H1 (cell line): ENCODE measurements around the gene PROSER3. TPM values are rescaled to one million over a fixed set of nuclear protein-coding genes. Genes with fewer than 3 reads are reported as not detected.

Experiments
- CTCF ChIA-PET: fragments of 300-600 bp; sonication (Branson Sonifier 250); formaldehyde crosslinking; loops from one replicate; lab custom pipeline; 2021; ENCODE audit not compliant: partially characterized antibody; lab: Charles Lee
- POLR2A ChIA-PET: fragments of 300-600 bp; sonication (Branson Sonifier 250); formaldehyde crosslinking; loops from one replicate; lab custom pipeline; 2021; ENCODE audit warnings: inconsistent platforms; ENCODE audit not compliant: partially characterized antibody; lab: Charles Lee
- DNase-seq, 2 experiments: peaks; one replicate each; pipeline versions ENCODE4 v3.0.0 to v3.0.0-alpha.2; 2010 to 2022; ENCODE audit warnings: low spot score in 2 of 2, low read depth in 1 of 2, mixed read lengths in 1 of 2
- FAIRE-seq: peaks from 2 replicates; lab custom pipeline; 2011; peaks lifted over from hg19 to GRCh38; lab: Jason Lieb, UNC
- H2AFZ ChIP-seq: 2 replicates; pipeline ENCODE4 v1.8.1; 2012; ENCODE audit warnings: low read length, inconsistent platforms
- H2AK5ac ChIP-seq: 2 replicates; pipeline ENCODE4 v1.6.1; 2013; ENCODE audit warnings: low read depth, low read length
- H2BK120ac ChIP-seq: replicated peaks from 2 replicates; pipeline ENCODE3; 2013; ENCODE audit warnings: low read depth, low read length, inconsistent platforms
- H2BK12ac ChIP-seq: 2 replicates; pipeline ENCODE4 v1.6.1; 2013; ENCODE audit warnings: low read depth, low read length
- H2BK15ac ChIP-seq: 2 replicates; pipeline ENCODE4 v1.6.1; 2013; ENCODE audit warnings: low read length
- H2BK20ac ChIP-seq: 2 replicates; pipeline ENCODE4 v1.6.1; 2013; ENCODE audit warnings: low read length
- H2BK5ac ChIP-seq: 2 replicates; pipeline ENCODE4 v1.6.1; 2013; ENCODE audit warnings: low read depth, low read length
- H3K14ac ChIP-seq: 2 replicates; pipeline ENCODE4 v1.6.1; 2013; ENCODE audit warnings: inconsistent platforms; ENCODE audit not compliant: insufficient read length
- H3K18ac ChIP-seq: 2 replicates; pipeline ENCODE4 v1.6.1; 2013; ENCODE audit warnings: low read length; ENCODE audit errors: extremely low read depth
- H3K23ac ChIP-seq: 2 replicates; pipeline ENCODE4 v1.6.1; 2013; ENCODE audit warnings: inconsistent platforms; ENCODE audit not compliant: insufficient read length
- H3K23me2 ChIP-seq: 2 replicates; pipeline ENCODE4 v1.6.1; 2013; ENCODE audit warnings: low read depth, low read length
- H3K27ac ChIP-seq: 2 replicates; pipeline ENCODE4 v1.6.1; 2011; ENCODE audit warnings: low read depth, low read length, inconsistent platforms
- H3K27me3 ChIP-seq, 4 experiments: replicated peaks in 1 of 4; 1 replicate in 1 of 4; 2 replicates in 3 of 4; pipeline versions ENCODE4 v1.6.1 to v1.8.1; 2011 to 2013; ENCODE audit warnings: low read length in 3 of 4, mild to moderate bottlenecking in 3 of 4, inconsistent platforms in 2 of 4, mixed read lengths in 2 of 4, moderate library complexity in 1 of 4; ENCODE audit not compliant: control insufficient read depth in 3 of 4, insufficient read depth in 3 of 4; ENCODE audit errors: extremely low read depth in 1 of 4
- H3K36me3 ChIP-seq, 4 experiments: 2 replicates each; pipeline versions ENCODE4 v1.6.1 to v1.8.1; 2011 to 2013; ENCODE audit warnings: mild to moderate bottlenecking in 4 of 4, low read length in 3 of 4, moderate library complexity in 2 of 4, control low read depth in 1 of 4, inconsistent platforms in 1 of 4; ENCODE audit not compliant: insufficient read depth in 4 of 4, control insufficient read depth in 2 of 4
- H3K4ac ChIP-seq: replicated peaks from 2 replicates; pipeline ENCODE3; 2013; ENCODE audit warnings: low read length, low read depth, mixed read lengths, inconsistent platforms; ENCODE audit not compliant: insufficient read length
- H3K4me1 ChIP-seq, 4 experiments: replicated peaks in 1 of 4; 1 replicate in 1 of 4; 2 replicates in 3 of 4; pipeline versions ENCODE4 v1.6.1 to v1.8.1; 2011 to 2013; ENCODE audit warnings: low read length in 3 of 4, inconsistent platforms in 2 of 4, mixed read lengths in 1 of 4; ENCODE audit not compliant: insufficient read depth in 4 of 4, control insufficient read depth in 3 of 4
- H3K4me2 ChIP-seq, 2 experiments: 2 replicates each; pipeline versions ENCODE4 v1.6.1 to v1.8.1; 2011 to 2013; ENCODE audit warnings: low read depth in 2 of 2, low read length in 2 of 2, control low read depth in 1 of 2, inconsistent platforms in 1 of 2, mild to moderate bottlenecking in 1 of 2; ENCODE audit not compliant: insufficient read depth in 1 of 2
- H3K4me3 ChIP-seq, 4 experiments: fragments of 200-600, 300-600 bp in 1 of 4; sonication (generic), shearing (Covaris generic), sonication (Bioruptor Twin) in 1 of 4; 2 replicates each; pipeline versions ENCODE4 v1.5.1 to v1.8.1; 2011 to 2016; ENCODE audit warnings: low read length in 4 of 4, low read depth in 3 of 4, control low read depth in 2 of 4, inconsistent platforms in 2 of 4, mild to moderate bottlenecking in 2 of 4, mixed read lengths in 1 of 4, moderate library complexity in 1 of 4; ENCODE audit not compliant: insufficient read depth in 2 of 4; ENCODE audit errors: extremely low read depth in 1 of 4
- H3K56ac ChIP-seq: replicated peaks from 2 replicates; pipeline ENCODE3; 2013; ENCODE audit warnings: low read depth, mild to moderate bottlenecking, mixed read lengths, low read length, inconsistent platforms; ENCODE audit not compliant: insufficient read length
- H3K79me1 ChIP-seq: 2 replicates; pipeline ENCODE4 v1.6.1; 2013; ENCODE audit warnings: low read depth, low read length, control low read depth
- H3K79me2 ChIP-seq, 2 experiments: 2 replicates each; pipeline versions ENCODE4 v1.6.1 to v1.8.1; 2012 to 2013; ENCODE audit warnings: low read length in 2 of 2, mild to moderate bottlenecking in 2 of 2, inconsistent platforms in 1 of 2; ENCODE audit not compliant: insufficient read depth in 2 of 2, control insufficient read depth in 1 of 2
- H3K9ac ChIP-seq, 4 experiments: replicated peaks in 1 of 4; 1 replicate in 1 of 4; 2 replicates in 3 of 4; pipeline versions ENCODE4 v1.6.1 to v1.8.1; 2011 to 2013; ENCODE audit warnings: low read depth in 3 of 4, low read length in 3 of 4, control low read depth in 2 of 4, mild to moderate bottlenecking in 2 of 4, moderate library complexity in 2 of 4, inconsistent platforms in 1 of 4; ENCODE audit errors: extremely low read depth in 1 of 4
- H3K9me3 ChIP-seq, 2 experiments: 2 replicates each; pipeline versions ENCODE4 v1.6.1 to v1.8.1; 2012 to 2013; ENCODE audit warnings: mild to moderate bottlenecking in 2 of 2, moderate library complexity in 2 of 2, control low read depth in 1 of 2, inconsistent platforms in 1 of 2, low read depth in 1 of 2, low read length in 1 of 2, mixed read lengths in 1 of 2; ENCODE audit not compliant: insufficient read depth in 2 of 2
- H4K20me1 ChIP-seq, 2 experiments: replicated peaks in 1 of 2; 2 replicates each; pipeline versions ENCODE3 to v1.8.1; 2011 to 2013; ENCODE audit warnings: inconsistent platforms in 2 of 2, low read length in 2 of 2, mild to moderate bottlenecking in 1 of 2; ENCODE audit not compliant: insufficient read depth in 2 of 2, control insufficient read depth in 1 of 2
- H4K5ac ChIP-seq: 2 replicates; pipeline ENCODE4 v1.6.1; 2013; ENCODE audit warnings: low read length, low read depth, mixed read lengths, inconsistent platforms; ENCODE audit not compliant: insufficient read length
- H4K8ac ChIP-seq: 2 replicates; pipeline ENCODE4 v1.8.0; 2013; ENCODE audit warnings: mild to moderate bottlenecking, moderate library complexity, low read length, inconsistent platforms; ENCODE audit not compliant: insufficient read depth; ENCODE audit errors: extremely low read depth
- H4K91ac ChIP-seq: replicated peaks from 2 replicates; pipeline ENCODE3; 2013; ENCODE audit warnings: low read length, mixed read lengths, inconsistent platforms; ENCODE audit not compliant: insufficient read length
- BRCA1 ChIP-seq: IDR thresholded peaks from 2 replicates; pipeline ENCODE4 v1.6.1; 2012; ENCODE audit warnings: low read depth, low read length, improper control_type of control experiment
- CBX8 ChIP-seq: fragments of 300-800, 300-1000 bp; sonication (generic); IDR thresholded peaks from 2 replicates; pipeline ENCODE4 v1.7.1; 2016; ENCODE audit warnings: low read depth, low read length, borderline replicate concordance
- E2F6 ChIP-seq: IDR thresholded peaks from 2 replicates; pipeline ENCODE4 v1.6.1; 2012; ENCODE audit warnings: inconsistent platforms
- EGR1 ChIP-seq: IDR thresholded peaks from 2 replicates; pipeline ENCODE4 v1.6.1; 2011; ENCODE audit warnings: low read depth, low read length, borderline replicate concordance
- KDM4A ChIP-seq: IDR thresholded peaks from one replicate; pipeline ENCODE4 v1.7.1; 2012; ENCODE audit warnings: low read depth, mild to moderate bottlenecking, moderate library complexity, low read length, inconsistent platforms; ENCODE audit not compliant: severe bottlenecking
- MAFK ChIP-seq: IDR thresholded peaks from 2 replicates; pipeline ENCODE4 v1.6.1; 2012; ENCODE audit warnings: low read depth, mild to moderate bottlenecking, improper control_type of control experiment, low read length
- NANOG ChIP-seq: IDR thresholded peaks from 2 replicates; pipeline ENCODE4 v1.6.1; 2011; ENCODE audit warnings: low read length, low read depth, mild to moderate bottlenecking, inconsistent platforms; ENCODE audit not compliant: insufficient read depth, poor library complexity, severe bottlenecking
- POLR2AphosphoS5 ChIP-seq: IDR thresholded peaks from 2 replicates; pipeline ENCODE4 v1.6.1; 2011; ENCODE audit warnings: low read depth, low read length
- RNF2 ChIP-seq: fragments of 200-900, 300-1000 bp; sonication (generic); IDR thresholded peaks from 2 replicates; pipeline ENCODE4 v1.7.1; 2016; ENCODE audit warnings: borderline replicate concordance, low read depth, mild to moderate bottlenecking, antibody characterized with exemption, low read length; ENCODE audit not compliant: poor library complexity, severe bottlenecking; ENCODE audit errors: missing control alignments
- SP2 ChIP-seq: IDR thresholded peaks from 2 replicates; pipeline ENCODE4 v1.6.1; 2012; ENCODE audit warnings: mild to moderate bottlenecking, low read length, inconsistent platforms
- SRF ChIP-seq: IDR thresholded peaks from 2 replicates; pipeline ENCODE4 v1.6.1; 2011; ENCODE audit warnings: mild to moderate bottlenecking, low read depth, low read length, moderate library complexity
- TAF7 ChIP-seq: optimal IDR thresholded peaks from 2 replicates; pipeline ENCODE3; 2011; ENCODE audit warnings: low read depth, mild to moderate bottlenecking, inconsistent platforms, low read length, moderate library complexity, borderline replicate concordance
- WGBS, 2 experiments: shearing (Covaris generic) in 1 of 2; methylation state at CpG; one replicate each; pipeline versions ENCODE4 v1.1.6 to v1.1.7; 2013 to 2015; ENCODE audit warnings: low lambda C conversion rate in 2 of 2, mixed read lengths in 2 of 2, inconsistent platforms in 1 of 2, low coverage in 1 of 2, missing lambda C conversion rate in 1 of 2; ENCODE audit not compliant: insufficient replicate concordance in 2 of 2, insufficient coverage in 1 of 2, insufficient read length in 1 of 2; ENCODE audit errors: extremely low coverage in 1 of 2, missing lambda C conversion rate in 1 of 2; 5-methylcytosine and 5-hydroxymethylcytosine counted together
- polyA plus RNA-seq, 7 experiments: library from polyadenylated mRNA; depleted of rRNA in 3 of 7; stranded (reverse) in 5 of 7; unstranded in 2 of 7; fragments of >200 nt in 5 of 7; fragments of 200-250 nt in 2 of 7; gene quantifications; 1 replicate in 5 of 7; 2 replicates in 1 of 7; 4 replicates in 1 of 7; pipeline versions ENCODE4 v1.2.1 to v1.2.3, GENCODE V29; 2011 to 2013; ENCODE audit warnings: missing spikeins in 2 of 7, mixed read lengths in 2 of 7
- total RNA-seq: library from RNA; stranded (reverse); fragmentation: NEBNext Ultra II Directional; extraction: Animal tissue kit (Norgen Biotek cat#: 25700); gene quantifications from 2 replicates; pipeline ENCODE4 v1.2.1, GENCODE V29; 2021

Gene PROSER3
- total and polyA plus RNA-seq, 2 of the 8 experiments (the other 6 are each of a cell fraction or from before 2014, with no cell fraction given): 17.8 to 28.9 TPM

DNA sequence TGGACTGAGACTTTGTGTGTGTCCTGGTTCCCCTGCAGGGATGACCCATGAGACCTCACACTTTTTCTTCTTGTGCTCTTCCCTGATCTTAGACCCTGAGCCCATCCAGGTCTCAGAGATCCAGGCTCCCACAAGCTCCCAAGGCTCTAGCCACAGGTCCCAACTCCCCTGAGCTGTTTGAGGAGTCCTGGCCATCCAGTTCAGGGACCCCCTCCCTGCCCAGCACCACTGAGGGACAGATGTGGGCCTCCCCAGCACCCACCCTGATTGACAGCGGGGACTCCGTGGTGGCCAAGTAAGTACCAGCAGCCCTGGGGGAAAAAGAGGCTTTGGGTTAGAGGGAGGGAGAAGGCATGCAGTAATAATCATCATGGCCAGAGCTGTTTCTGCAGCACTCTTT is 1.7 kb downstream of the PROSER3 start:
- Histone ChIP-seq H3K4me3 (no peak overlapping the region), H3K23ac (no peak overlapping the region), H4K5ac (no peak overlapping the region), H3K9me3 (no peaks in the 10 kb centered on the region), H3K27ac (no peak overlapping the region), H3K79me1 (peaks cover 4% of the 10 kb centered on the region), H3K23me2 (peaks cover 16% of the 10 kb centered on the region; the same call in 1 of the 2 replicates), H2BK120ac (no peak overlapping the region), H4K20me1 (peaks cover 0 to 6% of the 10 kb centered on the region in 2 experiments), H4K91ac (no peak overlapping the region), H2BK20ac (no peak overlapping the region), H2BK5ac (no peak overlapping the region), H3K18ac (no peak overlapping the region), H4K8ac (no peak overlapping the region), H2BK12ac (no peak overlapping the region), H2AFZ (no peak overlapping the region), H2BK15ac (no peak overlapping the region), H3K27me3 (peaks cover 0 to 17% (median 11%) of the 10 kb centered on the region in 4 experiments; a peak in 5 of 7 replicates), H3K14ac (no peak overlapping the region), H3K9ac (no peak overlapping the region), H3K4ac (no peak overlapping the region), H3K4me2 (no peak overlapping the region; a peak in 1 of 4 replicates), H3K4me1 (peaks cover 0 to 18% (median 11%) of the 10 kb centered on the region in 4 experiments; a peak in 5 of 7 replicates), H3K36me3 (peaks cover 2 to 16% (median 4%) of the 10 kb centered on the region in 4 experiments; a peak in 5 of 8 replicates), H3K79me2 (peaks cover 0 to 6% of the 10 kb centered on the region in 2 experiments; a peak in 2 of 4 replicates), H3K56ac (no peak overlapping the region), H2AK5ac (no peak overlapping the region)
- FAIRE-seq: no peak
- ChIA-PET POLR2A (interaction anchor here (0.7 to 1.4 kb wide), 4 partner anchors 11 to 117 kb away, joined by 3 read pairs; partner anchors contain the start of gene LIN37), CTCF (interaction anchor here (0.6 to 1.9 kb wide), 2 partner anchors 59 to 1571 kb away, joined by 3 to 5 read pairs; no protein-coding TSS in a partner anchor)
- WGBS, 2 experiments: 100% methylated on average over 2 of the region's 2 CpGs; no CpG with 5 or more reads in 1 of the 2 experiments
- no peak for TF ChIP-seq NANOG
- no peak for TF ChIP-seq MAFK
- no peak for TF ChIP-seq CBX8
- TF ChIP-seq SRF: no peak
- TF ChIP-seq BRCA1: no peak
- TF ChIP-seq POLR2AphosphoS5: no peak
- no peak for TF ChIP-seq TAF7
- no peak for TF ChIP-seq RNF2
- TF ChIP-seq EGR1: no peak
- TF ChIP-seq SP2: no peak
- TF ChIP-seq E2F6: no peak
- TF ChIP-seq KDM4A: no peak
- DNase-seq: no peak
